ENCODE data around the gene MAP3K1.

- TF ChIP-seq EZH2 (IDR thresholded peaks at IDR 0.05; ENCODE audit: low read length, unreplicated experiment) (no peak), CTCF (conservative IDR thresholded peaks at IDR 0.05; ENCODE audit: low read depth, low read length) (no peak), EZH2phosphoT487 (IDR thresholded peaks at IDR 0.05; ENCODE audit: borderline replicate concordance, low read length) (no peak)
Observed at GRCh38 chr5:56898213-56898612, 82.9 kb downstream of the MAP3K1 start.
